Tibial artery (tissue), 4 donors: Measurements from ENCODE around the gene RAD51B.

Experiments used
- DNase-seq, 2 donors: peaks; one replicate each; pipeline ENCODE4 v3.0.0-alpha.2; 2019
- H3K27ac ChIP-seq, 2 donors: fragments of 200-600 bp; sonication (generic) in 1 of 2; 1 replicate in 1 of 2; 2 replicates in 1 of 2; pipeline ENCODE4 v1.5.1; 2018 to 2019; ENCODE audit warnings: mild to moderate bottlenecking in 1 of 2
- H3K27me3 ChIP-seq, 2 donors: fragments of 200-600 bp; sonication (generic) in 1 of 2; one replicate each; pipeline versions ENCODE4 v1.5.1 to v1.6.0; 2016 to 2019
- H3K36me3 ChIP-seq, 3 donors: fragments of 200-600 bp; sonication (generic) in 2 of 3; one replicate each; pipeline ENCODE4 v1.5.1; 2016 to 2019; ENCODE audit warnings: mild to moderate bottlenecking in 2 of 3
- H3K4me1 ChIP-seq, 4 donors: fragments of 200-600 bp; sonication (generic) in 2 of 4; 1 replicate in 3 of 4; 2 replicates in 1 of 4; pipeline ENCODE4 v1.5.1; 2016 to 2019
- H3K4me3 ChIP-seq, 2 donors: fragments of 200-600 bp; sonication (generic) in 1 of 2; 1 replicate in 1 of 2; 2 replicates in 1 of 2; pipeline ENCODE4 v1.5.1; 2018 to 2019; ENCODE audit warnings: mild to moderate bottlenecking in 2 of 2
- H3K9me3 ChIP-seq, 3 donors: fragments of 200-600 bp; sonication (generic) in 1 of 3; one replicate each; pipeline ENCODE4 v1.5.1; 2016 to 2019
- intact Hi-C: fragments of 100-400 bp; cut with DNase I; formaldehyde crosslinking; loops from one replicate; pipeline ENCODE4 v1.15.0; 2023; ENCODE audit warnings: low total_unique reads
- TF ChIP-seq, protein P1 (sequence below), 2 experiments: fragments of 200-600 bp in 1 of 2; fragments of 450-650 bp in 1 of 2; IDR thresholded peaks; one replicate each; pipeline ENCODE4 v1.5.1; 2017 to 2019; ENCODE audit warnings: antibody characterized with exemption in 2 of 2, mild to moderate bottlenecking in 1 of 2, moderate library complexity in 1 of 2

RAD51B gene

GRCh38 chr14:68705741-68706283 is 886.2 kb downstream of the RAD51B start:
- DNase-seq, result no peak
- intact Hi-C loops, result loop anchor here (5.0 kb wide), 1 partner anchor 61 kb away; no protein-coding TSS in a partner anchor
- H3K9me3 ChIP-seq, result no peaks in the 10 kb centered on the region
- H3K27ac ChIP-seq, result no peak overlapping the region
- TF ChIP-seq, protein P1, sequence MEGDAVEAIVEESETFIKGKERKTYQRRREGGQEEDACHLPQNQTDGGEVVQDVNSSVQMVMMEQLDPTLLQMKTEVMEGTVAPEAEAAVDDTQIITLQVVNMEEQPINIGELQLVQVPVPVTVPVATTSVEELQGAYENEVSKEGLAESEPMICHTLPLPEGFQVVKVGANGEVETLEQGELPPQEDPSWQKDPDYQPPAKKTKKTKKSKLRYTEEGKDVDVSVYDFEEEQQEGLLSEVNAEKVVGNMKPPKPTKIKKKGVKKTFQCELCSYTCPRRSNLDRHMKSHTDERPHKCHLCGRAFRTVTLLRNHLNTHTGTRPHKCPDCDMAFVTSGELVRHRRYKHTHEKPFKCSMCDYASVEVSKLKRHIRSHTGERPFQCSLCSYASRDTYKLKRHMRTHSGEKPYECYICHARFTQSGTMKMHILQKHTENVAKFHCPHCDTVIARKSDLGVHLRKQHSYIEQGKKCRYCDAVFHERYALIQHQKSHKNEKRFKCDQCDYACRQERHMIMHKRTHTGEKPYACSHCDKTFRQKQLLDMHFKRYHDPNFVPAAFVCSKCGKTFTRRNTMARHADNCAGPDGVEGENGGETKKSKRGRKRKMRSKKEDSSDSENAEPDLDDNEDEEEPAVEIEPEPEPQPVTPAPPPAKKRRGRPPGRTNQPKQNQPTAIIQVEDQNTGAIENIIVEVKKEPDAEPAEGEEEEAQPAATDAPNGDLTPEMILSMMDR (IDR thresholded peaks at IDR 0.05), result no peak
- H3K4me3 ChIP-seq, result no peak overlapping the region
- no peaks in the 10 kb centered on the region for H3K36me3 ChIP-seq
- peaks cover 0 to 13% (median 3%) of the 10 kb centered on the region in 4 donors for H3K4me1 ChIP-seq
- no peaks in the 10 kb centered on the region for H3K27me3 ChIP-seq

DNA sequence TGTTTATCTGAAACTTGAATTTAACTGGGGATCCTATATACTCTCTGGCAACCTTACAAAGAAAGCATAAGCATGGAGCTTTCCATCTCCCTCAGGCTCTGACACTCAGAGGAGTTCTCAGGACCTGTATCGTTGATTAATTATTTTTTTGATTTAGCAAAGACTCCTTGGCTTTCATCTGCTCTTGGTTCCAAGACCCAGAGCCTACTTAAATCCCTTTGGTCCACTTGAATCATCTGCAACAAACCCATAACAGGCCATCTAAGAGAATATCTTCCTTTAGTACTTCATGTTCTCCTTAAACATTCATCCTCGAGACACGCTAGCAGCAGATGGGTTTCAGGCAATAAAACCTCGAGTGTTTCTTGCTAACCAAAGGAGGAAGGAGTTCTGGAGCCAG is 887.9 kb downstream of the RAD51B start:
- H3K36me3 ChIP-seq, result no peaks in the 10 kb centered on the region
- intact Hi-C loops, result loop anchor here (5.0 kb wide), 1 partner anchor 60 kb away; no protein-coding TSS in a partner anchor
- H3K27me3 ChIP-seq, result no peaks in the 10 kb centered on the region
- H3K4me1 ChIP-seq, result peaks cover 0 to 13% (median 3%) of the 10 kb centered on the region in 4 donors
- no peaks in the 10 kb centered on the region for H3K9me3 ChIP-seq
- TF ChIP-seq, protein P1 (IDR thresholded peaks at IDR 0.05), result no peak
- H3K27ac ChIP-seq, result no peak overlapping the region
- DNase-seq, result no peak
- H3K4me3 ChIP-seq, result no peak overlapping the region

GRCh38 chr14:68708343-68708742 is 888.8 kb downstream of the RAD51B start:
- Histone ChIP-seq H3K9me3 (no peaks in the 10 kb centered on the region), H3K4me1 (peaks cover 0 to 13% (median 3%) of the 10 kb centered on the region in 4 donors), H3K27ac (no peak overlapping the region), H3K36me3 (no peaks in the 10 kb centered on the region), H3K27me3 (no peaks in the 10 kb centered on the region), H3K4me3 (no peak overlapping the region)
- no peak for DNase-seq
- intact Hi-C loops, result loop anchor here (5.0 kb wide), 1 partner anchor 59 kb away; no protein-coding TSS in a partner anchor
- TF ChIP-seq, protein P1 (IDR thresholded peaks at IDR 0.05), result no peak

GRCh38 chr14:68709007-68709406 is 889.4 kb downstream of the RAD51B start:
- DNase-seq, result no peak
- intact Hi-C loops, result loop anchor here (5.0 kb wide), 1 partner anchor 58 kb away; no protein-coding TSS in a partner anchor
- H3K36me3 ChIP-seq, result no peaks in the 10 kb centered on the region
- peaks cover 0 to 13% (median 3%) of the 10 kb centered on the region in 4 donors for H3K4me1 ChIP-seq
- TF ChIP-seq, protein P1 (IDR thresholded peaks at IDR 0.05), result no peak
- no peaks in the 10 kb centered on the region for H3K27me3 ChIP-seq
- no peaks in the 10 kb centered on the region for H3K9me3 ChIP-seq
- no peak overlapping the region for H3K4me3 ChIP-seq
- no peak overlapping the region for H3K27ac ChIP-seq

GRCh38 chr14:68710776-68711175 is 891.2 kb downstream of the RAD51B start:
- Histone ChIP-seq H3K27ac (no peak overlapping the region), H3K36me3 (no peaks in the 10 kb centered on the region), H3K4me1 (peaks cover 0 to 1% (median 0%) of the 10 kb centered on the region in 4 donors), H3K27me3 (no peaks in the 10 kb centered on the region), H3K4me3 (no peak overlapping the region), H3K9me3 (no peaks in the 10 kb centered on the region)
- DNase-seq, result no peak
- TF ChIP-seq, protein P1 (IDR thresholded peaks at IDR 0.05), result no peak
- intact Hi-C loops, result no loop called here
